BJ (cell line): ENCODE data around the gene ATP8A1. TPM values are rescaled to one million over a fixed set of nuclear protein-coding genes. Genes with fewer than 3 reads are reported as not detected.

Experiments used
- CTCF ChIA-PET: fragments of 350-600 bp; formaldehyde crosslinking; extraction: SDS; loops from one replicate; lab custom pipeline; 2021; ENCODE audit warnings: antibody characterized with exemption, inconsistent platforms; lab: Yijun Ruan, JAX
- POLR2A ChIA-PET: fragments of 300-600 bp; sonication (Branson Sonifier 250); formaldehyde crosslinking; extraction: SDS; loops from one replicate; lab custom pipeline; 2021; ENCODE audit warnings: antibody characterized with exemption; lab: Charles Lee
- DNase-seq: peaks from one replicate; pipeline ENCODE4 v3.0.0-alpha.2; 2011; ENCODE audit warnings: low read depth
- H3K27me3 ChIP-seq: 2 replicates; pipeline ENCODE4 v1.6.0; 2011; ENCODE audit warnings: low read length; ENCODE audit not compliant: control insufficient read depth, insufficient read depth
- H3K36me3 ChIP-seq: 2 replicates; pipeline ENCODE4 v1.5.1; 2011; ENCODE audit warnings: low read length; ENCODE audit not compliant: control insufficient read depth, insufficient read depth
- H3K4me3 ChIP-seq: 2 replicates; pipeline ENCODE4 v1.5.1; 2011; ENCODE audit warnings: low read depth, mild to moderate bottlenecking, control low read depth, low read length
- CTCF ChIP-seq: IDR thresholded peaks from 2 replicates; pipeline ENCODE4 v1.5.1; 2011; ENCODE audit warnings: low read depth, mild to moderate bottlenecking, control low read depth, inconsistent platforms, low read length, moderate library complexity; ENCODE audit not compliant: insufficient read depth
- polyA plus RNA-seq: library from polyadenylated mRNA; depleted of rRNA; stranded (reverse); fragments of >200 nt; gene quantifications from 2 replicates; pipeline ENCODE4 v1.2.3, GENCODE V29; 2011

ATP8A1 gene
- polyA plus RNA-seq, 1 experiment, result 0.02 TPM

- no peak for DNase-seq
- ChIA-PET POLR2A (no interaction called here), CTCF (no interaction called here)
- Histone ChIP-seq H3K27me3 (no peaks in the 10 kb centered on the region), H3K36me3 (no peaks in the 10 kb centered on the region), H3K4me3 (no peak overlapping the region)
- TF ChIP-seq CTCF, result no peak
Observed at GRCh38 chr4:42638993-42639392, 17.9 kb downstream of the ATP8A1 start.

- H3K27me3 ChIP-seq, result no peaks in the 10 kb centered on the region
- ChIA-PET POLR2A (no interaction called here), CTCF (no interaction called here)
- no peak for TF ChIP-seq CTCF
- no peaks in the 10 kb centered on the region for H3K36me3 ChIP-seq
- H3K4me3 ChIP-seq, result no peak overlapping the region
- DNase-seq, result no peak
Observed at GRCh38 chr4:42638321-42638720, 18.6 kb downstream of the ATP8A1 start.

GRCh38 chr4:42637867-42638266 is 19.0 kb downstream of the ATP8A1 start:
- no peak for DNase-seq
- TF ChIP-seq CTCF, result no peak
- ChIA-PET CTCF (no interaction called here), POLR2A (no interaction called here)
- no peaks in the 10 kb centered on the region for H3K27me3 ChIP-seq
- no peaks in the 10 kb centered on the region for H3K36me3 ChIP-seq
- H3K4me3 ChIP-seq, result no peak overlapping the region

- POLR2A ChIA-PET, result no interaction called here
- H3K36me3 ChIP-seq, result no peaks in the 10 kb centered on the region
- no peak for TF ChIP-seq CTCF
- no peaks in the 10 kb centered on the region for H3K27me3 ChIP-seq
- CTCF ChIA-PET, result interaction anchor here (0.8 kb wide), 1 partner anchor 20 kb away, joined by 3 read pairs; the partner anchor contains the start of gene ATP8A1
- no peak for DNase-seq
- H3K4me3 ChIP-seq, result no peak overlapping the region
Observed at GRCh38 chr4:42637104-42637503, 19.8 kb downstream of the ATP8A1 start.

GRCh38 chr4:42636645-42636949 is 20.3 kb downstream of the ATP8A1 start:
- Histone ChIP-seq H3K4me3 (no peak overlapping the region), H3K36me3 (no peaks in the 10 kb centered on the region), H3K27me3 (no peaks in the 10 kb centered on the region)
- CTCF ChIA-PET, result interaction anchor here (0.8 kb wide), 1 partner anchor 21 kb away, joined by 3 read pairs; the partner anchor contains the start of gene ATP8A1
- TF ChIP-seq CTCF, result no peak
- POLR2A ChIA-PET, result no interaction called here
- DNase-seq, result no peak
